Measurements from ENCODE around the gene CNTN5.

- TF ChIP-seq CTCF (IDR thresholded peaks at IDR 0.05) (no peak), POLR2AphosphoS5 (IDR thresholded peaks at IDR 0.05) (no peak), POLR2A (IDR thresholded peaks at IDR 0.05) (no peak)
Observed at GRCh38 chr11:99117603-99118002, 96.9 kb downstream of the CNTN5 start.

All from upper lobe of left lung (tissue), 4 donors.